Small intestine (tissue), 7 donors: ENCODE results near the gene GRIA2. TPM values are rescaled to one million over a fixed set of nuclear protein-coding genes. Genes with fewer than 3 reads are reported as not detected.
"Not testable (repeated sequence)": the region's sequence is repeated elsewhere in the genome, so short reads cannot be mapped to it uniquely, and the experiment has no call there.

Source experiments
- DNase-seq, 2 donors: peaks; one replicate each; pipeline versions ENCODE4 v3.0.0 to v3.0.0-alpha.2; 2013
- FAIRE-seq: peaks from 2 replicates; lab custom pipeline; 2012; peaks lifted over from hg19 to GRCh38; lab: Jason Lieb, UNC
- H3K27ac ChIP-seq, 3 donors: one replicate each; pipeline ENCODE4 v1.5.1; 2013; ENCODE audit warnings: low read length in 2 of 3, mild to moderate bottlenecking in 2 of 3, control low read depth in 1 of 3, inconsistent platforms in 1 of 3, low read depth in 1 of 3, moderate library complexity in 1 of 3
- H3K27me3 ChIP-seq, 3 donors: one replicate each; pipeline ENCODE4 v1.6.1; 2013; ENCODE audit warnings: low read length in 3 of 3, inconsistent platforms in 1 of 3; ENCODE audit not compliant: control insufficient read depth in 3 of 3, insufficient read depth in 3 of 3
- H3K36me3 ChIP-seq, 3 donors: one replicate each; pipeline ENCODE4 v1.6.1; 2013; ENCODE audit warnings: low read length in 3 of 3, inconsistent platforms in 1 of 3, low read depth in 1 of 3, mild to moderate bottlenecking in 1 of 3, moderate library complexity in 1 of 3; ENCODE audit not compliant: control insufficient read depth in 3 of 3, insufficient read depth in 2 of 3
- H3K4me1 ChIP-seq, 3 donors: one replicate each; pipeline ENCODE4 v1.6.1; 2013; ENCODE audit warnings: low read length in 2 of 3, inconsistent platforms in 1 of 3, low read depth in 1 of 3, mild to moderate bottlenecking in 1 of 3, moderate library complexity in 1 of 3; ENCODE audit not compliant: control insufficient read depth in 3 of 3, insufficient read depth in 2 of 3
- H3K4me3 ChIP-seq, 3 donors: one replicate each; pipeline ENCODE4 v1.5.1; 2013; ENCODE audit warnings: low read length in 3 of 3, control low read depth in 1 of 3, inconsistent platforms in 1 of 3, low read depth in 1 of 3, mild to moderate bottlenecking in 1 of 3, moderate library complexity in 1 of 3
- H3K9me3 ChIP-seq, 2 donors: one replicate each; pipeline ENCODE4 v1.6.1; 2013; ENCODE audit warnings: low read depth in 1 of 2, low read length in 1 of 2; ENCODE audit not compliant: control insufficient read depth in 2 of 2, insufficient read depth in 1 of 2
- WGBS, 3 donors: extraction: QIAGEN DNeasy Blood & Tissue Kit; methylation state at CpG; one replicate each; pipeline ENCODE4 v1.1.7; 2013; 5-methylcytosine and 5-hydroxymethylcytosine counted together
- polyA plus RNA-seq, 4 donors: library from polyadenylated mRNA; stranded (reverse) in 3 of 4; unstranded in 1 of 4; fragments of 200-250 nt in 3 of 4; fragments of 120-200 nt in 1 of 4; gene quantifications; one replicate each; pipeline versions ENCODE4 v1.2.1 to v1.2.3, GENCODE V29; 2013
- donor health status: healthy with polysubstance abuse.
- donor health status: control.
- donor health status: control.
- donor health status: Bipolar disorder and iron deficiency.
- donor health status: healthy.

The GRIA2 gene
- polyA plus RNA-seq, 4 donors = 0.27 to 1.6 (median 0.40) TPM; not detected in 1

- no peak for FAIRE-seq
- 76 to 80% (median 77%) methylated on average over 3 of the region's 3 CpGs for WGBS, 3 donors
Measured at GRCh38 chr4:157226601-157227000, 6.1 kb downstream of the GRIA2 start.

DNA sequence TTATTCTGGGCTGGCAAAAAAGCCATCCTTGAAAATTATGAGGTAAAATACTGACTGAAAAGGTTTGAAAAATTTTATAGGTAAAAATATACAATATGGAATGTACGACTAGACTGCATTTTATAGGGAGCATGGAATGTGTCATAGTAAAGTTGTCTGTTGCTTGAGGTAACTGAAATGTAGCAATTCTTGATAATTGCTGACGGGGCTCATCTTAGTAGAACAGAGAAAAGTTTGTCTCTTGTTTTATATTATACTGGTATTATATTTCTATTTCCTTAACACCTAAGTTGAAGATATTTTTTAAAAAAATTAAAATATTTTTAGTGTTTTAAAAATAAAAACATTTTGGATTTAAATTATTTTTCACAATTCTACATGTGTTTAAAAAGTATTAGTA, 11.0 kb downstream of the GRIA2 start:
- DNase-seq (no peak), FAIRE-seq (no peak)

More at GRCh38 chr4:157226601-157227000, 6.1 kb downstream of the GRIA2 start:
- H3K27ac ChIP-seq = no peak overlapping the region
- H3K9me3 ChIP-seq = no peaks in the 10 kb centered on the region
- H3K4me1 ChIP-seq = no peaks in the 10 kb centered on the region
- H3K36me3 ChIP-seq = no peaks in the 10 kb centered on the region
- H3K27me3 ChIP-seq = peaks cover 0 to 17% (median 11%) of the 10 kb centered on the region in 3 donors
- H3K4me3 ChIP-seq = no peak overlapping the region
- no peak for DNase-seq

DNA sequence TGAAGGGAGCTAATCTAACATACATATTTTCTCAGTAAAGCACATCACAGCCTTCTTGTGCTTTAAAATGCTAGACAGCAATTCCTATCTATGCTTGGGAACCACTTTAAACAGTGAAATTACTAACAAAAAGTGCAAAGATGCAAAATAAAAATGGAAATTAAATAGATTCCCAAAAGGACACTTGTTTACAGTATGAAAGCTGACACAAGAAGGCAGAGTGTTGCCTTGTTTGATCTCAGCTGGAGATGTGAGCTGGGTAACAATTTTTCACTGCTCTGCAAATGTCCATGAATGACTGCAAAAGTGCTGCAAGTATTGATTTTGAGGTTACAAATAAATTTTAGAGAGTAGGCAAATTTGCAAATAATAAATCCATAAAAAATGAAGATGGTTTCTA, 22.3 kb downstream of the GRIA2 start:
- no peak overlapping the region for H3K27ac ChIP-seq
- DNase-seq = no peak
- no peak overlapping the region for H3K4me3 ChIP-seq
- no peaks in the 10 kb centered on the region for H3K9me3 ChIP-seq
- FAIRE-seq = no peak
- H3K4me1 ChIP-seq = no peaks in the 10 kb centered on the region
- H3K36me3 ChIP-seq = no peaks in the 10 kb centered on the region
- H3K27me3 ChIP-seq = no peaks in the 10 kb centered on the region

More for the DNA sequence above, 11.0 kb downstream of the GRIA2 start:
- 79 to 87% (median 86%) methylated on average over 2 of the region's 2 CpGs for WGBS, 3 donors
- H3K4me3 ChIP-seq = no peak overlapping the region
- H3K36me3 ChIP-seq = no peaks in the 10 kb centered on the region
- H3K27ac ChIP-seq = no peak overlapping the region
- no peaks in the 10 kb centered on the region for H3K4me1 ChIP-seq
- no peaks in the 10 kb centered on the region for H3K27me3 ChIP-seq
- H3K9me3 ChIP-seq = no peaks in the 10 kb centered on the region

GRCh38 chr4:157244348-157244747, 23.8 kb downstream of the GRIA2 start:
- Histone ChIP-seq H3K27me3 (no peaks in the 10 kb centered on the region), H3K9me3 (no peaks in the 10 kb centered on the region), H3K4me3 (no peak overlapping the region), H3K36me3 (no peaks in the 10 kb centered on the region), H3K27ac (no peak overlapping the region), H3K4me1 (no peaks in the 10 kb centered on the region)
- DNase-seq (no peak), FAIRE-seq (no peak)
- WGBS, 3 donors = 61 to 75% (median 62%) methylated on average over 2 of the region's 2 CpGs

DNA sequence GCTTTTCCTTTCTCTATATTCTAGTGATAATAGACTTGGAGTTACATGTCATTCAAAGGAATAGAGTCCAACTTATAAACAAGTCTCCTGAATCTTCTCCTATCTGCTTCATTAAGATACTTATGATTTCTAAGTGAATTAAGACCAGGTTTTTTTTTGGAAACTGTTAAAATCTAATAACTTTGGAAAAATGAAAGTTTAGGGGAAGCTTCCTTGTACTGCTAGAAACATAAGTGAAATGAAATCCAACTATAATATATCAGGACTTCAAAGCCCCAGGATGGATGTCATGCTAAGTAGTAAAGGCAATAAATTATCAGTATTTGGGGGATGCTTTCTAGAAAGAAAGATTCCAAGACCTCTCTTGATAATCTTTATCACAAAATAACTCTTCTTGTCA, 24.8 kb downstream of the GRIA2 start:
- Histone ChIP-seq H3K4me1 (no peaks in the 10 kb centered on the region), H3K27me3 (no peaks in the 10 kb centered on the region), H3K27ac (no peak overlapping the region), H3K4me3 (no peak overlapping the region), H3K36me3 (no peaks in the 10 kb centered on the region), H3K9me3 (no peaks in the 10 kb centered on the region)
- FAIRE-seq (no peak), DNase-seq (no peak)

GRCh38 chr4:157246964-157247363, 26.4 kb downstream of the GRIA2 start:
- no peaks in the 10 kb centered on the region for H3K9me3 ChIP-seq
- H3K4me3 ChIP-seq = no peak overlapping the region
- no peaks in the 10 kb centered on the region for H3K4me1 ChIP-seq
- H3K36me3 ChIP-seq = no peaks in the 10 kb centered on the region
- no peaks in the 10 kb centered on the region for H3K27me3 ChIP-seq
- H3K27ac ChIP-seq = no peak overlapping the region
- FAIRE-seq (no peak), DNase-seq (no peak)

DNA sequence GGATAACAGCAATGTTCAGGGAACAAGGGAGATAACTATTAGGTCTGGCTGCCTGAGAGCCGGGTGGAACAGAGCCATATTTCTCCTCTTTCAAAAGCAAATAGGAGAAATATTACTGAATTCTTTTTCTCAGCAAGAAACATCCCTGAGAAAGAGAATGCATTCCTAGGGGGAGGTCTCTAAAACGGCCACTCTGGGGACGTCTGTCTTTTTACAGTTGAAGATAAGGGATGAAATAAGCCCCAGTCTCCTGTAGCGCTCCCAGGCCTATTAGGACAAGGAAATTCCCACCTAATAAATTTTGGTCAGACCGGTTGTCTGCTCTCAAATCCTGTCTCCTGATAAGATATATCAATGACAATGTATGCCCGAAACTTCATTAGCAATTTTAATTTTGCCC, 37.6 kb downstream of the GRIA2 start:
- not testable (repeated sequence) for H3K27me3 ChIP-seq, H3K27ac ChIP-seq, DNase-seq, H3K36me3 ChIP-seq, H3K4me1 ChIP-seq, H3K4me3 ChIP-seq, FAIRE-seq
- H3K9me3 ChIP-seq = peaks cover 0 to 15% of the 10 kb centered on the region in 2 donors
- 83 to 87% (median 87%) methylated on average over 6 of the region's 6 CpGs for WGBS, 3 donors

GRCh38 chr4:157265281-157265680, 44.8 kb downstream of the GRIA2 start:
- no peak for FAIRE-seq
- no peaks in the 10 kb centered on the region for H3K9me3 ChIP-seq
- H3K4me1 ChIP-seq = no peaks in the 10 kb centered on the region
- no peaks in the 10 kb centered on the region for H3K36me3 ChIP-seq
- no peak overlapping the region for H3K27ac ChIP-seq
- no peak overlapping the region for H3K4me3 ChIP-seq
- DNase-seq = no peak
- WGBS, 3 donors = 36 to 45% (median 39%) methylated on average over 2 of the region's 2 CpGs
- no peaks in the 10 kb centered on the region for H3K27me3 ChIP-seq

DNA sequence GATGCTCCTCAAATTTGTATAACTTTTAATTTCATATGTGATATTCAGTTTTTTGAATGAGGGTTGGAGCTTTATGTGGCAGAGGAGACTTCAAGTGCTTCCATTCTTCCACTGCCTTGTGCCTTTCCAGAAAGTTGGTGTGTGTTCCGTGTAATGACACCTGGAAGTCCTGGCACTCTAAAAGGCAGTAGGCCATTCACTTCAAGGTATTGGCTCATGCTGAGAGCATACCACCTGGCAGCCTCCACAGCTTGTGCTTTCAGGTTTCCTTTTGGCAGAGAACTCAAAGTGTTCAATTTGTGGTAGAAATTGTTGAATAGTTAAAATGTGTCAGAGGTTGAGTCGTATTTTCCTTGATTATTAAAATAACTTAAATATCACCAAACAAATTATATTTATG, 49.6 kb downstream of the GRIA2 start:
- Histone ChIP-seq H3K27me3 (no peaks in the 10 kb centered on the region), H3K27ac (no peak overlapping the region), H3K36me3 (no peaks in the 10 kb centered on the region), H3K4me1 (no peaks in the 10 kb centered on the region), H3K4me3 (no peak overlapping the region), H3K9me3 (no peaks in the 10 kb centered on the region)
- 72 to 85% (median 85%) methylated on average over 2 of the region's 2 CpGs for WGBS, 3 donors
- FAIRE-seq = no peak
- no peak for DNase-seq
